CD4-positive, alpha-beta T cell (primary cell): ENCODE data around the gene GLB1L. TPM values are rescaled to one million over a fixed set of nuclear protein-coding genes. Genes with fewer than 3 reads are reported as not detected.
"Not testable (repeated sequence)": the region's sequence is repeated elsewhere in the genome, so short reads cannot be mapped to it uniquely, and the experiment has no call there.

Experiments used
- ATAC-seq: fragments of 200-7000 bp; cut with Tn5 transposase; one replicate; pipeline ENCODE4 v1.10.0; 2022; ENCODE audit warnings: mild to moderate bottlenecking; ENCODE audit not compliant: poor library complexity
- CTCF ChIA-PET: fragments of 350-600 bp; sonication (Branson Sonifier 250); formaldehyde crosslinking; loops from one replicate; lab custom pipeline; 2021; ENCODE audit warnings: antibody characterized with exemption, inconsistent platforms; lab: Charles Lee
- POLR2A ChIA-PET: fragments of 350-600 bp; sonication (Branson Sonifier 250); formaldehyde crosslinking; loops from one replicate; lab custom pipeline; 2021; ENCODE audit warnings: antibody characterized with exemption, inconsistent platforms; lab: Charles Lee
- DNase-seq, 14 experiments: peaks; one replicate each; pipeline ENCODE4 v3.0.0-alpha.2; 2013 to 2020; ENCODE audit warnings: mixed read lengths in 2 of 14
- H3K27ac ChIP-seq, 2 donors: one replicate each; pipeline versions ENCODE4 v1.5.1 to v1.7.0; 2013; ENCODE audit warnings: low read length in 2 of 2, low read depth in 1 of 2, mild to moderate bottlenecking in 1 of 2
- H3K27me3 ChIP-seq, 2 experiments: 1 replicate in 1 of 2; 2 replicates in 1 of 2; pipeline versions ENCODE4 v1.6.1 to v1.7.0; 2013; ENCODE audit warnings: low read length in 2 of 2, control low read depth in 1 of 2, mild to moderate bottlenecking in 1 of 2, moderate library complexity in 1 of 2; ENCODE audit not compliant: insufficient read depth in 2 of 2, control insufficient read depth in 1 of 2
- H3K36me3 ChIP-seq: one replicate; pipeline ENCODE4 v1.6.1; 2013; ENCODE audit warnings: low read length, control low read depth; ENCODE audit not compliant: insufficient read depth
- H3K4me1 ChIP-seq: one replicate; pipeline ENCODE4 v1.6.1; 2013; ENCODE audit warnings: low read length, control low read depth; ENCODE audit not compliant: insufficient read depth
- H3K4me3 ChIP-seq: one replicate; pipeline ENCODE4 v1.5.1; 2013; ENCODE audit warnings: mild to moderate bottlenecking, low read length, moderate library complexity
- H3K9me3 ChIP-seq, 2 experiments: 1 replicate in 1 of 2; 2 replicates in 1 of 2; pipeline versions ENCODE4 v1.6.1 to v1.7.0; 2013; ENCODE audit warnings: low read length in 2 of 2, mild to moderate bottlenecking in 2 of 2, control low read depth in 1 of 2, moderate library complexity in 1 of 2; ENCODE audit not compliant: control insufficient read depth in 1 of 2, insufficient read depth in 1 of 2
- H3K27ac Mint-ChIP-seq: one replicate; pipeline ENCODE4 v1.8.0; 2020; ENCODE audit warnings: mixed read lengths
- H3K27me3 Mint-ChIP-seq: one replicate; pipeline ENCODE4 v1.8.0; 2021; ENCODE audit warnings: mixed read lengths
- H3K36me3 Mint-ChIP-seq: one replicate; pipeline ENCODE4 v1.8.0; 2021; ENCODE audit warnings: low read depth, mixed read lengths
- H3K4me1 Mint-ChIP-seq: one replicate; pipeline ENCODE4 v1.8.0; 2021; ENCODE audit warnings: low read depth, mixed read lengths
- H3K4me3 Mint-ChIP-seq: one replicate; pipeline ENCODE4 v1.8.0; 2020; ENCODE audit warnings: mild to moderate bottlenecking, mixed read lengths
- H3K9me3 Mint-ChIP-seq: one replicate; pipeline ENCODE4 v1.8.0; 2020; ENCODE audit warnings: mixed read lengths
- CTCF ChIP-seq: fragments of 200-600 bp; IDR thresholded peaks from one replicate; pipeline ENCODE4 v1.8.0; 2022; ENCODE audit warnings: antibody characterized with exemption, mild to moderate bottlenecking
- intact Hi-C, 2 experiments: fragments of 100-400 bp; cut with DNase I in 1 of 2; cut with micrococcal nuclease in 1 of 2; formaldehyde crosslinking; loops; one replicate each; pipeline versions ENCODE4 v1.15.1 to v1.9.0; 2023 to 2025; cut with DNase I, micrococcal nuclease
- total RNA-seq, 174 experiments: library from RNA in 2 of 174; stranded (reverse) in 2 of 174; gene quantifications; one replicate each; pipeline ENCODE4 v1.2.3 and lab custom pipeline; 2021 to 2026

GLB1L gene
- total RNA-seq, 2 experiments from 2014 or later, result 2.4 to 3.0 TPM

- ChIA-PET POLR2A (no interaction called here), CTCF (no interaction called here)
- no peak overlapping the region for H3K4me3 ChIP-seq
- Mint-ChIP-seq H3K4me3 (no peak overlapping the region), H3K9me3 (no peaks in the 10 kb centered on the region), H3K27me3 (no peaks in the 10 kb centered on the region), H3K4me1 (peaks cover 2% of the 10 kb centered on the region), H3K36me3 (peaks cover 20% of the 10 kb centered on the region), H3K27ac (no peak overlapping the region)
- ATAC-seq, result no peak
- H3K36me3 ChIP-seq, result peaks cover 19% of the 10 kb centered on the region
- H3K27me3 ChIP-seq, result no peaks in the 10 kb centered on the region
- peaks cover 3% of the 10 kb centered on the region for H3K4me1 ChIP-seq
- no peak for DNase-seq
- H3K27ac ChIP-seq, result no peak overlapping the region
- no peak for TF ChIP-seq CTCF
- no peaks in the 10 kb centered on the region for H3K9me3 ChIP-seq
- intact Hi-C loops, result no loop called here
These were observed 43.9 kb upstream of the GLB1L start for GRCh38 chr2:219289195-219289536.

- Histone ChIP-seq H3K27me3 (no peaks in the 10 kb centered on the region), H3K27ac (no peak overlapping the region), H3K4me3 (no peak overlapping the region), H3K4me1 (no peaks in the 10 kb centered on the region), H3K9me3 (no peaks in the 10 kb centered on the region), H3K36me3 (peaks cover 33% of the 10 kb centered on the region)
- Mint-ChIP-seq H3K27me3 (no peaks in the 10 kb centered on the region), H3K4me3 (no peak overlapping the region), H3K4me1 (no peaks in the 10 kb centered on the region), H3K9me3 (no peaks in the 10 kb centered on the region), H3K36me3 (peaks cover 33% of the 10 kb centered on the region), H3K27ac (peak overlapping the region; percentile 4)
- TF ChIP-seq CTCF, result no peak
- ChIA-PET CTCF (interaction anchor here (1.5 kb wide), 1 partner anchor 33 kb away, joined by 3 read pairs; no protein-coding TSS in a partner anchor), POLR2A (no interaction called here)
- DNase-seq, result no peak
- intact Hi-C loops, result no loop called here
- ATAC-seq, result no peak
These were observed 42.5 kb upstream of the GLB1L start for GRCh38 chr2:219287580-219288265.

GRCh38 chr2:219287116-219287440 is 41.8 kb upstream of the GLB1L start:
- H3K27me3 Mint-ChIP-seq, H3K9me3 ChIP-seq, H3K4me3 ChIP-seq, H3K4me3 Mint-ChIP-seq, H3K4me1 ChIP-seq, ATAC-seq, DNase-seq, intact Hi-C loops, H3K9me3 Mint-ChIP-seq, H3K27ac ChIP-seq, H3K27me3 ChIP-seq, H3K4me1 Mint-ChIP-seq: not testable (repeated sequence)
- peaks cover 40% of the 10 kb centered on the region for H3K36me3 Mint-ChIP-seq
- H3K27ac Mint-ChIP-seq, result peak overlapping the region; percentile 31
- POLR2A ChIA-PET, result interaction anchor here (0.8 to 1.6 kb wide), 2 partner anchors 8 to 37 kb away, joined by 3 to 6 read pairs; no protein-coding TSS in a partner anchor
- H3K36me3 ChIP-seq, result peaks cover 40% of the 10 kb centered on the region
- CTCF ChIA-PET, result interaction anchor here (1.5 to 12.0 kb wide), 2 partner anchors 8 to 33 kb away, joined by 3 to 190 read pairs; no protein-coding TSS in a partner anchor
